Neuronal stem cell (in vitro differentiated cells): ENCODE results near the gene RASGEF1C.

Source experiments
- DNase-seq: peaks from one replicate; pipeline ENCODE4 v3.0.0-alpha.2; 2013; ENCODE audit warnings: low spot score
- H2AFZ ChIP-seq: one replicate; pipeline ENCODE4 v1.6.1; 2013; ENCODE audit warnings: mild to moderate bottlenecking, low read length, inconsistent platforms
- H2AK5ac ChIP-seq: 2 replicates; pipeline ENCODE4 v1.6.1; 2013; ENCODE audit warnings: low read depth, mild to moderate bottlenecking, inconsistent platforms, low read length, moderate library complexity, mixed read lengths
- H2BK120ac ChIP-seq: 2 replicates; pipeline ENCODE4 v1.6.1; 2013; ENCODE audit warnings: low read depth, mild to moderate bottlenecking, inconsistent platforms, low read length, moderate library complexity, mixed read lengths
- H2BK12ac ChIP-seq: one replicate; pipeline ENCODE4 v1.6.1; 2013; ENCODE audit warnings: low read length, inconsistent platforms
- H2BK15ac ChIP-seq: 2 replicates; pipeline ENCODE4 v1.6.1; 2013; ENCODE audit warnings: mild to moderate bottlenecking, low read length, inconsistent platforms, mixed read lengths
- H2BK5ac ChIP-seq: one replicate; pipeline ENCODE4 v1.6.1; 2013; ENCODE audit warnings: inconsistent platforms, mild to moderate bottlenecking, low read length, moderate library complexity
- H3K14ac ChIP-seq: one replicate; pipeline ENCODE4 v1.6.1; 2013; ENCODE audit warnings: low read length, inconsistent platforms
- H3K18ac ChIP-seq: 2 replicates; pipeline ENCODE4 v1.6.1; 2013; ENCODE audit warnings: low read length, inconsistent platforms
- H3K23ac ChIP-seq: 2 replicates; pipeline ENCODE4 v1.6.1; 2013; ENCODE audit warnings: low read depth, mild to moderate bottlenecking, mixed read lengths, low read length, inconsistent platforms; ENCODE audit not compliant: poor library complexity
- H3K27ac ChIP-seq: replicated peaks from 3 replicates; pipeline ENCODE4 v1.5.1; 2013; ENCODE audit warnings: low read length, inconsistent platforms
- H3K27me3 ChIP-seq, 3 experiments: 2 replicates each; pipeline ENCODE4 v1.6.1; 2013; ENCODE audit warnings: low read length in 3 of 3, mild to moderate bottlenecking in 2 of 3, inconsistent platforms in 1 of 3, low read depth in 1 of 3, mixed read lengths in 1 of 3, moderate library complexity in 1 of 3; ENCODE audit not compliant: control insufficient read depth in 3 of 3, insufficient read depth in 3 of 3
- H3K36me3 ChIP-seq, 2 donors: replicated peaks in 1 of 2; 2 replicates each; pipeline ENCODE4 v1.6.1; 2013; ENCODE audit warnings: low read length in 2 of 2; ENCODE audit not compliant: control insufficient read depth in 2 of 2, insufficient read depth in 2 of 2
- H3K4ac ChIP-seq: 2 replicates; pipeline ENCODE4 v1.6.1; 2013; ENCODE audit warnings: inconsistent platforms, mild to moderate bottlenecking, low read length, moderate library complexity
- H3K4me1 ChIP-seq, 2 donors: 1 replicate in 1 of 2; 2 replicates in 1 of 2; pipeline ENCODE4 v1.6.1; 2013; ENCODE audit warnings: low read length in 2 of 2, low read depth in 1 of 2; ENCODE audit not compliant: control insufficient read depth in 2 of 2, insufficient read depth in 1 of 2
- H3K4me2 ChIP-seq: one replicate; pipeline ENCODE4 v1.6.1; 2013; ENCODE audit warnings: mild to moderate bottlenecking, low read length, inconsistent platforms; ENCODE audit not compliant: insufficient read depth, poor library complexity, severe bottlenecking
- H3K4me3 ChIP-seq, 2 donors: 2 replicates each; pipeline ENCODE4 v1.5.1; 2013; ENCODE audit warnings: low read length in 2 of 2, mild to moderate bottlenecking in 2 of 2, inconsistent platforms in 1 of 2, moderate library complexity in 1 of 2
- H3K79me1 ChIP-seq: one replicate; pipeline ENCODE4 v1.6.1; 2013; ENCODE audit warnings: low read depth, mild to moderate bottlenecking, inconsistent platforms, low read length, moderate library complexity
- H3K9ac ChIP-seq: one replicate; pipeline ENCODE4 v1.6.1; 2013; ENCODE audit warnings: mild to moderate bottlenecking, low read depth, low read length, inconsistent platforms; ENCODE audit not compliant: poor library complexity
- H3K9me3 ChIP-seq, 2 donors: replicated peaks in 1 of 2; 2 replicates each; pipeline versions ENCODE3 to v1.6.1; 2013; ENCODE audit warnings: low read length in 2 of 2, mild to moderate bottlenecking in 2 of 2, inconsistent platforms in 1 of 2, low read depth in 1 of 2, mixed read lengths in 1 of 2, moderate library complexity in 1 of 2; ENCODE audit not compliant: control insufficient read depth in 2 of 2, insufficient read depth in 1 of 2
- H4K8ac ChIP-seq: one replicate; pipeline ENCODE4 v1.6.1; 2013; ENCODE audit warnings: low read depth, mild to moderate bottlenecking, inconsistent platforms, low read length, moderate library complexity
- H4K91ac ChIP-seq: one replicate; pipeline ENCODE4 v1.6.1; 2013; ENCODE audit warnings: low read length, low read depth, mild to moderate bottlenecking, inconsistent platforms; ENCODE audit not compliant: poor library complexity
- WGBS, 2 donors: extraction: QIAGEN DNeasy Blood & Tissue Kit; methylation state at CpG; one replicate each; pipeline ENCODE4 v1.1.7; 2013; ENCODE audit warnings: missing lambda C conversion rate in 2 of 2, mixed read lengths in 1 of 2; ENCODE audit not compliant: insufficient read length in 2 of 2, insufficient replicate concordance in 1 of 2; ENCODE audit errors: extremely low coverage in 2 of 2; 5-methylcytosine and 5-hydroxymethylcytosine counted together

Gene RASGEF1C

GRCh38 chr5:180193749-180194375 is 15.1 kb downstream of the RASGEF1C start:
- Histone ChIP-seq H4K8ac (no peak overlapping the region), H3K27ac (no peak overlapping the region), H3K9ac (no peak overlapping the region), H2BK5ac (no peak overlapping the region), H3K9me3 (no peaks in the 10 kb centered on the region), H3K79me1 (no peaks in the 10 kb centered on the region), H3K18ac (no peak overlapping the region), H2BK15ac (no peak overlapping the region), H2AK5ac (no peak overlapping the region), H2BK120ac (no peak overlapping the region), H3K36me3 (no peaks in the 10 kb centered on the region), H3K14ac (no peak overlapping the region), H3K27me3 (no peaks in the 10 kb centered on the region), H3K4me2 (no peak overlapping the region), H4K91ac (no peak overlapping the region), H3K4me1 (no peaks in the 10 kb centered on the region), H3K4ac (no peak overlapping the region), H3K23ac (no peak overlapping the region), H2BK12ac (no peak overlapping the region), H3K4me3 (no peak overlapping the region), H2AFZ (no peak overlapping the region)
- no CpG with 5 or more reads among the region's 24 CpGs for WGBS, 2 donors
- DNase-seq, result no peak

DNA sequence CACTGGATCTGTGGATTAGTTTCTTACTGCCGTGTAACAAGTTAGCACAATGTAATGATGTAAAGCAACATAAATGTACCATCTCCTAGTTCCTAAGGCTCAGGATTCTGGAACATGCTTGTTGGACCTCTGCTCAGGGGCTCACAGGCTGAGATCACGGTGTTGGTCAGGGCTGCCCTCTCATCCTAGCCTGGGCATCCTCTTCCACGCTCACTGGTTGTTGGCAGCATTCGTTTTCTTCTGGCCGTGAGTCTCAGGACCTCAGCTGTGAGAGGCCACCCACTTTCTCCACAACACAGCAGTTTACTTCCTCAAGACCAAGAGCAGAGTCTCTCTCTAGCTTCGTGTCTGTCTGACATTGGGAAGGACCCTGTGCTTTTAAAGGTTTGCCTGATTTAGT is 17.3 kb downstream of the RASGEF1C start:
- Histone ChIP-seq H2BK15ac (no peak overlapping the region), H3K36me3 (no peaks in the 10 kb centered on the region), H3K4me3 (no peak overlapping the region), H3K4me1 (no peaks in the 10 kb centered on the region), H3K4ac (no peak overlapping the region), H2AK5ac (no peak overlapping the region), H4K91ac (no peak overlapping the region), H4K8ac (no peak overlapping the region), H2BK12ac (no peak overlapping the region), H3K27ac (no peak overlapping the region), H2AFZ (no peak overlapping the region), H3K18ac (no peak overlapping the region), H3K27me3 (no peaks in the 10 kb centered on the region), H3K23ac (no peak overlapping the region), H3K4me2 (no peak overlapping the region), H3K9me3 (peaks cover 0 to 3% of the 10 kb centered on the region in 2 donors), H3K79me1 (no peaks in the 10 kb centered on the region), H2BK5ac (no peak overlapping the region), H2BK120ac (no peak overlapping the region), H3K14ac (no peak overlapping the region), H3K9ac (no peak overlapping the region)
- DNase-seq, result no peak
- WGBS, 2 donors, result no CpG with 5 or more reads among the region's 6 CpGs

- DNase-seq, result no peak
- H3K27ac ChIP-seq, result no peak overlapping the region
- H3K9me3 ChIP-seq, result peaks cover 0 to 3% of the 10 kb centered on the region in 2 donors
- H3K4me3 ChIP-seq, result no peak overlapping the region
- no peak overlapping the region for H3K18ac ChIP-seq
- H3K36me3 ChIP-seq, result no peaks in the 10 kb centered on the region
- H2BK5ac ChIP-seq, result no peak overlapping the region
- H3K23ac ChIP-seq, result no peak overlapping the region
- H2BK12ac ChIP-seq, result no peak overlapping the region
- no CpG with 5 or more reads among the region's 2 CpGs for WGBS, 2 donors
- H3K4me1 ChIP-seq, result no peaks in the 10 kb centered on the region
- no peak overlapping the region for H2AK5ac ChIP-seq
- no peak overlapping the region for H2AFZ ChIP-seq
- no peaks in the 10 kb centered on the region for H3K79me1 ChIP-seq
- no peak overlapping the region for H3K9ac ChIP-seq
- H3K27me3 ChIP-seq, result no peaks in the 10 kb centered on the region
- no peak overlapping the region for H2BK15ac ChIP-seq
- no peak overlapping the region for H4K91ac ChIP-seq
- no peak overlapping the region for H3K4me2 ChIP-seq
- H3K4ac ChIP-seq, result no peak overlapping the region
- no peak overlapping the region for H2BK120ac ChIP-seq
- no peak overlapping the region for H3K14ac ChIP-seq
- H4K8ac ChIP-seq, result no peak overlapping the region
These were observed 21.2 kb downstream of the RASGEF1C start for GRCh38 chr5:180187767-180188166.

GRCh38 chr5:180180846-180181245 is 28.2 kb downstream of the RASGEF1C start:
- Histone ChIP-seq H2BK5ac (no peak overlapping the region), H3K27ac (no peak overlapping the region), H3K4ac (no peak overlapping the region), H3K4me1 (peaks cover 9 to 16% of the 10 kb centered on the region in 2 donors), H3K9ac (no peak overlapping the region), H2BK120ac (no peak overlapping the region), H4K8ac (no peak overlapping the region), H2BK15ac (no peak overlapping the region), H3K23ac (no peak overlapping the region), H3K18ac (no peak overlapping the region), H3K36me3 (no peaks in the 10 kb centered on the region), H3K27me3 (no peaks in the 10 kb centered on the region), H3K4me3 (no peak overlapping the region), H2AK5ac (no peak overlapping the region), H3K79me1 (no peaks in the 10 kb centered on the region), H2AFZ (no peak overlapping the region), H3K14ac (no peak overlapping the region), H3K4me2 (no peak overlapping the region), H3K9me3 (no peaks in the 10 kb centered on the region), H4K91ac (no peak overlapping the region), H2BK12ac (no peak overlapping the region)
- DNase-seq, result no peak
- WGBS, 2 donors, result no CpG with 5 or more reads among the region's 11 CpGs
